Measurements from ENCODE around the gene DNAAF2. TPM values are rescaled to one million over a fixed set of nuclear protein-coding genes. Genes with fewer than 3 reads are reported as not detected.

DNAAF2 gene
- total RNA-seq, 2 donors from 2014 or later = 11.2 to 11.9 TPM

GRCh38 chr14:49615776-49616175, 19.3 kb downstream of the DNAAF2 start:
- no peak overlapping the region for H3K27ac ChIP-seq
- intact Hi-C loops (cut with DNase I) = no loop called here
- WGBS = 86% methylated on average over 6 of the region's 6 CpGs
- H3K4me3 ChIP-seq = no peak overlapping the region
- H3K36me3 ChIP-seq = no peaks in the 10 kb centered on the region
- no peaks in the 10 kb centered on the region for H3K9me3 ChIP-seq
- H3K4me1 ChIP-seq (replicated peaks) = no peaks in the 10 kb centered on the region
- no peak for DNase-seq (ENCODE audit: low spot score)
- H3K27me3 ChIP-seq (replicated peaks; ENCODE audit: insufficient read depth) = no peaks in the 10 kb centered on the region
- TF ChIP-seq, protein P1, sequence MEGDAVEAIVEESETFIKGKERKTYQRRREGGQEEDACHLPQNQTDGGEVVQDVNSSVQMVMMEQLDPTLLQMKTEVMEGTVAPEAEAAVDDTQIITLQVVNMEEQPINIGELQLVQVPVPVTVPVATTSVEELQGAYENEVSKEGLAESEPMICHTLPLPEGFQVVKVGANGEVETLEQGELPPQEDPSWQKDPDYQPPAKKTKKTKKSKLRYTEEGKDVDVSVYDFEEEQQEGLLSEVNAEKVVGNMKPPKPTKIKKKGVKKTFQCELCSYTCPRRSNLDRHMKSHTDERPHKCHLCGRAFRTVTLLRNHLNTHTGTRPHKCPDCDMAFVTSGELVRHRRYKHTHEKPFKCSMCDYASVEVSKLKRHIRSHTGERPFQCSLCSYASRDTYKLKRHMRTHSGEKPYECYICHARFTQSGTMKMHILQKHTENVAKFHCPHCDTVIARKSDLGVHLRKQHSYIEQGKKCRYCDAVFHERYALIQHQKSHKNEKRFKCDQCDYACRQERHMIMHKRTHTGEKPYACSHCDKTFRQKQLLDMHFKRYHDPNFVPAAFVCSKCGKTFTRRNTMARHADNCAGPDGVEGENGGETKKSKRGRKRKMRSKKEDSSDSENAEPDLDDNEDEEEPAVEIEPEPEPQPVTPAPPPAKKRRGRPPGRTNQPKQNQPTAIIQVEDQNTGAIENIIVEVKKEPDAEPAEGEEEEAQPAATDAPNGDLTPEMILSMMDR (IDR thresholded peaks at IDR 0.05) = no peak
- TF ChIP-seq POLR2A (IDR thresholded peaks at IDR 0.05) = no peak
- no peak for TF ChIP-seq POLR2AphosphoS5 (IDR thresholded peaks at IDR 0.05)

DNA sequence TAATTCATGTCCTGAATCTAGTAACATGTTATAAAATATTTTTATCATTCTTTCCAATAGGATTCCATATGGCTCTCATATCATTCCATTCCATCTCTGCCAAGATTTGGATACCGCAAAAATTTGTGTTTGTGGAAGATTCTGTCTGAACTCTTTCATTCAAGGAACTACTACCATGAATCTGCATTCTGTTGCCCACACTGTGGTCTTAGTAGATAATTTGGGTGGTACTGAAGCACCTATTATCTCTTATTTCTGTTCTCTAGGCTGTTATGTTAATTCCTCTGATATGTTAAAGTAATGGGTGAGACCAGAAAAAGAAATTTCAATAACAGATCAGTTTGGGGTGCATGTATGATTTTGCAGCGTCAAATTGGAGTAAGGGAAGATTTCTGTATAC, 20.8 kb downstream of the DNAAF2 start:
- TF ChIP-seq POLR2A (IDR thresholded peaks at IDR 0.05) (no peak), POLR2AphosphoS5 (IDR thresholded peaks at IDR 0.05) (no peak)
- TF ChIP-seq, protein P1 (IDR thresholded peaks at IDR 0.05) = no peak
- DNase-seq (ENCODE audit: low spot score) = no peak
- H3K4me3 ChIP-seq = no peak overlapping the region
- WGBS = 87% methylated on average over 2 of the region's 2 CpGs
- no peaks in the 10 kb centered on the region for H3K27me3 ChIP-seq (replicated peaks; ENCODE audit: insufficient read depth)
- no peaks in the 10 kb centered on the region for H3K4me1 ChIP-seq (replicated peaks)
- H3K27ac ChIP-seq = no peak overlapping the region
- intact Hi-C loops (cut with DNase I) = no loop called here
- H3K36me3 ChIP-seq = no peaks in the 10 kb centered on the region
- H3K9me3 ChIP-seq = no peaks in the 10 kb centered on the region

- no peak overlapping the region for H3K4me3 ChIP-seq
- H3K4me1 ChIP-seq (replicated peaks) = no peaks in the 10 kb centered on the region
- TF ChIP-seq, protein P1 (IDR thresholded peaks at IDR 0.05) = no peak
- TF ChIP-seq POLR2A (IDR thresholded peaks at IDR 0.05) (no peak), POLR2AphosphoS5 (IDR thresholded peaks at IDR 0.05) (no peak)
- WGBS = 94% methylated on average over 8 of the region's 8 CpGs
- DNase-seq (ENCODE audit: low spot score) = no peak
- H3K36me3 ChIP-seq = no peaks in the 10 kb centered on the region
- H3K27ac ChIP-seq = no peak overlapping the region
- no peaks in the 10 kb centered on the region for H3K9me3 ChIP-seq
- H3K27me3 ChIP-seq (replicated peaks; ENCODE audit: insufficient read depth) = no peaks in the 10 kb centered on the region
- intact Hi-C loops (cut with DNase I) = no loop called here
These were observed 22.4 kb downstream of the DNAAF2 start for GRCh38 chr14:49612671-49613070.

GRCh38 chr14:49612251-49612650, 22.8 kb downstream of the DNAAF2 start:
- Histone ChIP-seq H3K27me3 (replicated peaks; ENCODE audit: insufficient read depth) (no peaks in the 10 kb centered on the region), H3K36me3 (no peaks in the 10 kb centered on the region), H3K4me1 (replicated peaks) (no peaks in the 10 kb centered on the region), H3K4me3 (no peak overlapping the region), H3K9me3 (no peaks in the 10 kb centered on the region), H3K27ac (no peak overlapping the region)
- 91% methylated on average over 4 of the region's 4 CpGs for WGBS
- TF ChIP-seq, protein P1 (IDR thresholded peaks at IDR 0.05) = no peak
- no peak for TF ChIP-seq POLR2AphosphoS5 (IDR thresholded peaks at IDR 0.05)
- intact Hi-C loops (cut with DNase I) = no loop called here
- DNase-seq (ENCODE audit: low spot score) = no peak

- H3K27ac ChIP-seq = no peak overlapping the region
- no peak for DNase-seq (ENCODE audit: low spot score)
- no peaks in the 10 kb centered on the region for H3K27me3 ChIP-seq (replicated peaks; ENCODE audit: insufficient read depth)
- no peak overlapping the region for H3K4me3 ChIP-seq
- H3K4me1 ChIP-seq (replicated peaks) = no peaks in the 10 kb centered on the region
- H3K36me3 ChIP-seq = no peaks in the 10 kb centered on the region
- intact Hi-C loops (cut with DNase I) = no loop called here
- no peak for TF ChIP-seq POLR2AphosphoS5 (IDR thresholded peaks at IDR 0.05)
- TF ChIP-seq POLR2A (IDR thresholded peaks at IDR 0.05) = no peak
- TF ChIP-seq, protein P1 (IDR thresholded peaks at IDR 0.05) = no peak
- 96% methylated on average over 6 of the region's 6 CpGs for WGBS
- no peaks in the 10 kb centered on the region for H3K9me3 ChIP-seq
These were observed 27.5 kb downstream of the DNAAF2 start for GRCh38 chr14:49607583-49607982.
